Measurements from ENCODE around the gene CHTF18. TPM values are rescaled to one million over a fixed set of nuclear protein-coding genes. Genes with fewer than 3 reads are reported as not detected.

The CHTF18 gene
- total and polyA plus RNA-seq, 10 of the 15 experiments (the other 5 are each of a cell fraction or from before 2014, with no cell fraction given) = 1.6 to 87.8 (median 19.4) TPM

- no peak overlapping the region for H3K9ac ChIP-seq (ENCODE audit: control insufficient read depth, insufficient read depth, low read length)
- SMC1A ChIA-PET (ENCODE audit: uncharacterized antibody, unreplicated experiment) = no interaction called here
- TF ChIP-seq HDGF (IDR thresholded peaks at IDR 0.05) (no peak), E4F1 (IDR thresholded peaks at IDR 0.05; ENCODE audit: borderline replicate concordance, partially characterized antibody) (no peak), CTCF (IDR thresholded peaks at IDR 0.05 in 2 of 3, conservative IDR thresholded peaks at IDR 0.05 in 1 of 3; ENCODE audit: control insufficient read depth in 2 of 3, extremely low read depth in 1 of 3, insufficient read depth in 1 of 3, low read depth in 3 of 3, low read length in 3 of 3) (no peak), EED (IDR thresholded peaks at IDR 0.05; ENCODE audit: low read depth) (no peak), JUNB (IDR thresholded peaks at IDR 0.05) (no peak), NFYA (IDR thresholded peaks at IDR 0.05; ENCODE audit: borderline replicate concordance, low read depth, low read length) (no peak), BCLAF1 (IDR thresholded peaks at IDR 0.05) (no peak), POU2F2 (IDR thresholded peaks at IDR 0.05; ENCODE audit: borderline replicate concordance, low read depth, low read length) (no peak), SUZ12 (IDR thresholded peaks at IDR 0.05; ENCODE audit: unreplicated experiment) (no peak), RBBP5 (conservative IDR thresholded peaks at IDR 0.05) (no peak)
- TF ChIP-seq, protein P1, sequence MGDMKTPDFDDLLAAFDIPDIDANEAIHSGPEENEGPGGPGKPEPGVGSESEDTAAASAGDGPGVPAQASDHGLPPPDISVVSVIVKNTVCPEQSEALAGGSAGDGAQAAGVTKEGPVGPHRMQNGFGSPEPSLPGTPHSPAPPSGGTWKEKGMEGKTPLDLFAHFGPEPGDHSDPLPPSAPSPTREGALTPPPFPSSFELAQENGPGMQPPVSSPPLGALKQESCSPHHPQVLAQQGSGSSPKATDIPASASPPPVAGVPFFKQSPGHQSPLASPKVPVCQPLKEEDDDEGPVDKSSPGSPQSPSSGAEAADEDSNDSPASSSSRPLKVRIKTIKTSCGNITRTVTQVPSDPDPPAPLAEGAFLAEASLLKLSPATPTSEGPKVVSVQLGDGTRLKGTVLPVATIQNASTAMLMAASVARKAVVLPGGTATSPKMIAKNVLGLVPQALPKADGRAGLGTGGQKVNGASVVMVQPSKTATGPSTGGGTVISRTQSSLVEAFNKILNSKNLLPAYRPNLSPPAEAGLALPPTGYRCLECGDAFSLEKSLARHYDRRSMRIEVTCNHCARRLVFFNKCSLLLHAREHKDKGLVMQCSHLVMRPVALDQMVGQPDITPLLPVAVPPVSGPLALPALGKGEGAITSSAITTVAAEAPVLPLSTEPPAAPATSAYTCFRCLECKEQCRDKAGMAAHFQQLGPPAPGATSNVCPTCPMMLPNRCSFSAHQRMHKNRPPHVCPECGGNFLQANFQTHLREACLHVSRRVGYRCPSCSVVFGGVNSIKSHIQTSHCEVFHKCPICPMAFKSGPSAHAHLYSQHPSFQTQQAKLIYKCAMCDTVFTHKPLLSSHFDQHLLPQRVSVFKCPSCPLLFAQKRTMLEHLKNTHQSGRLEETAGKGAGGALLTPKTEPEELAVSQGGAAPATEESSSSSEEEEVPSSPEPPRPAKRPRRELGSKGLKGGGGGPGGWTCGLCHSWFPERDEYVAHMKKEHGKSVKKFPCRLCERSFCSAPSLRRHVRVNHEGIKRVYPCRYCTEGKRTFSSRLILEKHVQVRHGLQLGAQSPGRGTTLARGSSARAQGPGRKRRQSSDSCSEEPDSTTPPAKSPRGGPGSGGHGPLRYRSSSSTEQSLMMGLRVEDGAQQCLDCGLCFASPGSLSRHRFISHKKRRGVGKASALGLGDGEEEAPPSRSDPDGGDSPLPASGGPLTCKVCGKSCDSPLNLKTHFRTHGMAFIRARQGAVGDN (IDR thresholded peaks at IDR 0.05) = no peak
Observed at GRCh38 chr16:774086-775001, 14.1 kb upstream of the CHTF18 start.

More at GRCh38 chr16:774086-775001, 14.1 kb upstream of the CHTF18 start:
- RAD21 ChIA-PET (ENCODE audit: unreplicated experiment) = no interaction called here
- intact Hi-C loops (cut with micrococcal nuclease; ENCODE audit: unreplicated experiment) (no loop called here), in situ Hi-C loops (cut with MboI) (no loop called here)
- Histone ChIP-seq H3K27ac (ENCODE audit: control insufficient read depth, insufficient read depth) (no peak overlapping the region), H4K20me1 (ENCODE audit: control insufficient read depth, insufficient read depth) (no peaks in the 10 kb centered on the region), H3K9me3 (replicated peaks; ENCODE audit: control insufficient read depth, insufficient read depth, low read length) (no peaks in the 10 kb centered on the region), H3K4me3 (no peak overlapping the region), H3K36me3 (ENCODE audit: control insufficient read depth in 2 of 2, insufficient read depth in 2 of 2, low read length in 1 of 2) (no peaks in the 10 kb centered on the region), H2AFZ (ENCODE audit: control insufficient read depth, low read depth, low read length) (no peak overlapping the region), H3K4me1 (ENCODE audit: control insufficient read depth, insufficient read depth, low read length) (no peaks in the 10 kb centered on the region), H3K4me2 (ENCODE audit: control insufficient read depth, insufficient read depth) (no peak overlapping the region), H3K27me3 (replicated peaks in 1 of 2; ENCODE audit: control insufficient read depth in 2 of 2, insufficient read depth in 2 of 2, low read length in 1 of 2) (no peaks in the 10 kb centered on the region), H3K79me2 (ENCODE audit: control insufficient read depth, insufficient read depth, low read length) (no peaks in the 10 kb centered on the region)
- POLR2A ChIA-PET = no interaction called here
- no TSS peak for BruUV-seq (replicated peaks)
- 63% methylated on average over 43 of the region's 46 CpGs for WGBS (ENCODE audit: insufficient coverage, insufficient replicate concordance, low lambda C conversion rate, missing lambda C conversion rate)
- FAIRE-seq = no peak
- CTCF ChIA-PET = no interaction called here
- no peak for DNase-seq (ENCODE audit: low read depth, low spot score)
- no peak for ATAC-seq

Data from GM12878 (cell line).